Activated CD8-positive, alpha-beta memory T cell treated with anti-CD3 and anti-CD28 coated beads for 4 hours (primary cell): ENCODE data around the gene LRRK1.

Experiments used
- DNase-seq, 2 donors: peaks; one replicate each; pipeline ENCODE4 v3.0.0-alpha.2; 2020; ENCODE audit warnings: low read depth in 2 of 2

The LRRK1 gene

GRCh38 chr15:100892013-100892355, 27.2 kb upstream of the LRRK1 start:
- DNase-seq, result no peak

GRCh38 chr15:100893261-100893963, 25.7 kb upstream of the LRRK1 start:
- no peak for DNase-seq

GRCh38 chr15:100893964-100894295, 25.2 kb upstream of the LRRK1 start:
- no peak for DNase-seq

GRCh38 chr15:100895721-100896120, 23.4 kb upstream of the LRRK1 start:
- no peak for DNase-seq

GRCh38 chr15:100897221-100898151, 21.7 kb upstream of the LRRK1 start:
- DNase-seq, result no peak

GRCh38 chr15:100898152-100898490, 21.0 kb upstream of the LRRK1 start:
- no peak for DNase-seq

GRCh38 chr15:100898661-100899462, 20.3 kb upstream of the LRRK1 start:
- DNase-seq, result no peak

GRCh38 chr15:100899601-100900000, 19.6 kb upstream of the LRRK1 start:
- DNase-seq, result no peak

GRCh38 chr15:100900136-100900794, 18.9 kb upstream of the LRRK1 start:
- DNase-seq, result no peak

- DNase-seq, result no peak
These were observed 18.4 kb upstream of the LRRK1 start for GRCh38 chr15:100900795-100901169.

- no peak for DNase-seq
These were observed 17.9 kb upstream of the LRRK1 start for GRCh38 chr15:100901296-100901695.

GRCh38 chr15:100901702-100902435, 17.3 kb upstream of the LRRK1 start:
- no peak for DNase-seq

- no peak for DNase-seq
These were observed 16.6 kb upstream of the LRRK1 start for GRCh38 chr15:100902436-100903167.

GRCh38 chr15:100903168-100903554, 16.0 kb upstream of the LRRK1 start:
- DNase-seq, result no peak

GRCh38 chr15:100905850-100906249, 13.3 kb upstream of the LRRK1 start:
- no peak for DNase-seq

GRCh38 chr15:100908466-100908865, 10.7 kb upstream of the LRRK1 start:
- no peak for DNase-seq

GRCh38 chr15:100909565-100909964, 9.6 kb upstream of the LRRK1 start:
- DNase-seq, result no peak

- no peak for DNase-seq
These were observed 8.9 kb upstream of the LRRK1 start for GRCh38 chr15:100909989-100910955.

GRCh38 chr15:100911086-100911485, 8.1 kb upstream of the LRRK1 start:
- DNase-seq, result no peak

GRCh38 chr15:100913961-100914360, 5.2 kb upstream of the LRRK1 start:
- no peak for DNase-seq
